H1 (cell line): ENCODE results near the gene TMEM89. TPM values are rescaled to one million over a fixed set of nuclear protein-coding genes. Genes with fewer than 3 reads are reported as not detected.

Experiments used
- ASH2L ChIP-seq: fragments of 200-600, 300-600 bp; sonication (generic); IDR thresholded peaks from one replicate; pipeline ENCODE4 v1.7.1; 2017; ENCODE audit warnings: low read length
- CHD2 ChIP-seq: IDR thresholded peaks from 2 replicates; pipeline ENCODE4 v1.6.1; 2012; ENCODE audit warnings: low read length, improper control_type of control experiment
- E2F6 ChIP-seq: IDR thresholded peaks from 2 replicates; pipeline ENCODE4 v1.6.1; 2012; ENCODE audit warnings: inconsistent platforms
- JUND ChIP-seq: IDR thresholded peaks from 2 replicates; pipeline ENCODE4 v1.6.1; 2011; ENCODE audit warnings: mild to moderate bottlenecking, improper control_type of control experiment, low read length
- KDM4A ChIP-seq: IDR thresholded peaks from one replicate; pipeline ENCODE4 v1.7.1; 2012; ENCODE audit warnings: low read depth, mild to moderate bottlenecking, moderate library complexity, low read length, inconsistent platforms; ENCODE audit not compliant: severe bottlenecking
- KDM5A ChIP-seq: fragments of 200-600 bp; IDR thresholded peaks from 2 replicates; pipeline ENCODE4 v1.7.1; 2012; ENCODE audit warnings: mild to moderate bottlenecking, low read length, inconsistent platforms, mixed read lengths
- NANOG ChIP-seq: IDR thresholded peaks from 2 replicates; pipeline ENCODE4 v1.6.1; 2011; ENCODE audit warnings: low read length, low read depth, mild to moderate bottlenecking, inconsistent platforms; ENCODE audit not compliant: insufficient read depth, poor library complexity, severe bottlenecking
- RBBP5 ChIP-seq: IDR thresholded peaks from 2 replicates; pipeline ENCODE4 v1.7.1; 2012; ENCODE audit warnings: low read depth, mild to moderate bottlenecking, inconsistent platforms, low read length, moderate library complexity, borderline replicate concordance
- RNF2 ChIP-seq: fragments of 200-900, 300-1000 bp; sonication (generic); IDR thresholded peaks from 2 replicates; pipeline ENCODE4 v1.7.1; 2016; ENCODE audit warnings: borderline replicate concordance, low read depth, mild to moderate bottlenecking, antibody characterized with exemption, low read length; ENCODE audit not compliant: poor library complexity, severe bottlenecking; ENCODE audit errors: missing control alignments
- RXRA ChIP-seq: IDR thresholded peaks from 2 replicates; pipeline ENCODE4 v1.6.1; 2011; ENCODE audit warnings: low read depth, mild to moderate bottlenecking, low read length, moderate library complexity; ENCODE audit not compliant: insufficient read depth
- SIX5 ChIP-seq: IDR thresholded peaks from 2 replicates; pipeline ENCODE4 v1.6.1; 2011; ENCODE audit warnings: mild to moderate bottlenecking, low read depth, low read length
- SP4 ChIP-seq: IDR thresholded peaks from 2 replicates; pipeline ENCODE4 v1.6.1; 2012; ENCODE audit warnings: low read length, inconsistent platforms
- TAF7 ChIP-seq: optimal IDR thresholded peaks from 2 replicates; pipeline ENCODE3; 2011; ENCODE audit warnings: low read depth, mild to moderate bottlenecking, inconsistent platforms, low read length, moderate library complexity, borderline replicate concordance
- ZNF274 ChIP-seq: IDR thresholded peaks from 2 replicates; pipeline ENCODE4 v1.7.0; 2012; ENCODE audit warnings: low read length, borderline replicate concordance; ENCODE audit errors: extremely low read depth
- polyA plus RNA-seq, 7 experiments: library from polyadenylated mRNA; depleted of rRNA in 3 of 7; stranded (reverse) in 5 of 7; unstranded in 2 of 7; fragments of >200 nt in 5 of 7; fragments of 200-250 nt in 2 of 7; gene quantifications; 1 replicate in 5 of 7; 2 replicates in 1 of 7; 4 replicates in 1 of 7; pipeline versions ENCODE4 v1.2.1 to v1.2.3, GENCODE V29; 2011 to 2013; ENCODE audit warnings: missing spikeins in 2 of 7, mixed read lengths in 2 of 7
- total RNA-seq: library from RNA; stranded (reverse); fragmentation: NEBNext Ultra II Directional; extraction: Animal tissue kit (Norgen Biotek cat#: 25700); gene quantifications from 2 replicates; pipeline ENCODE4 v1.2.1, GENCODE V29; 2021

Gene TMEM89
- total and polyA plus RNA-seq, 2 of the 8 experiments (the other 6 are each of a cell fraction or from before 2014, with no cell fraction given): not detected

GRCh38 chr3:48656061-48656840 lies 34.7 kb upstream of the TMEM89 start (continued):
- TF ChIP-seq E2F6 (peak; percentile 92), KDM5A (no peak), RNF2 (peak; percentile 54), CHD2 (no peak), SIX5 (no peak), ASH2L (peak; percentile 59), KDM4A (peak; percentile 69), JUND (no peak), SP4 (no peak), ZNF274 (no peak), RBBP5 (peak; percentile 50; the same call in 1 of the 2 replicates), RXRA (no peak), NANOG (no peak), TAF7 (no peak)
